HEK293 (cell line): Measurements from ENCODE around the gene RNF166.

Experiments used
- HOXA7 ChIP-seq: sonication (generic); formaldehyde crosslinking; IDR thresholded peaks from 2 replicates; pipeline ENCODE4 v1.8.1; 2022; ENCODE audit warnings: missing genetic modification reagents, borderline replicate concordance
- SP2 ChIP-seq: fragments of 450-650 bp; formaldehyde crosslinking; IDR thresholded peaks from 2 replicates; pipeline ENCODE4 v1.5.1; 2016; ENCODE audit warnings: missing biosample characterization, missing genetic modification characterization
- TCF7L2 ChIP-seq: IDR thresholded peaks from 2 replicates; pipeline ENCODE4 v1.6.1; 2011; ENCODE audit warnings: low read depth, mild to moderate bottlenecking, inconsistent platforms, low read length, moderate library complexity, borderline replicate concordance
- YY1 ChIP-seq: fragments of 450-650 bp; formaldehyde crosslinking; IDR thresholded peaks from 2 replicates; pipeline ENCODE4 v1.5.1; 2018; ENCODE audit warnings: missing biosample characterization, missing genetic modification characterization
- ZFP37 ChIP-seq: fragments of 450-650 bp; formaldehyde crosslinking; IDR thresholded peaks from 2 replicates; pipeline ENCODE4 v1.5.1; 2016; ENCODE audit warnings: missing biosample characterization, missing genetic modification characterization
- ZNF302 ChIP-seq: fragments of 450-650 bp; formaldehyde crosslinking; IDR thresholded peaks from 2 replicates; pipeline ENCODE4 v1.5.1; 2016; ENCODE audit warnings: missing biosample characterization, missing genetic modification characterization, low read depth
- ZNF423 ChIP-seq: fragments of 450-650 bp; formaldehyde crosslinking; IDR thresholded peaks from 2 replicates; pipeline ENCODE4 v1.5.1; 2016; ENCODE audit warnings: missing biosample characterization, missing genetic modification characterization
- ZNF792 ChIP-seq: fragments of 450-650 bp; formaldehyde crosslinking; IDR thresholded peaks from 2 replicates; pipeline ENCODE4 v1.5.1; 2016; ENCODE audit warnings: missing biosample characterization, missing genetic modification characterization
- TF ChIP-seq, protein P1 (sequence below): fragments of 450-650 bp; formaldehyde crosslinking; IDR thresholded peaks from 2 replicates; pipeline ENCODE4 v1.5.1; 2016; ENCODE audit warnings: missing biosample characterization, missing genetic modification characterization
- TF ChIP-seq, protein P2 (sequence below): fragments of 450-650 bp; formaldehyde crosslinking; IDR thresholded peaks from 2 replicates; pipeline ENCODE4 v1.5.1; 2016; ENCODE audit warnings: missing biosample characterization, missing genetic modification characterization
- TF ChIP-seq, protein P3 (sequence below): fragments of 450-650 bp; formaldehyde crosslinking; IDR thresholded peaks from 2 replicates; pipeline ENCODE4 v1.5.1; 2016; ENCODE audit warnings: missing biosample characterization, missing genetic modification characterization

DNA sequence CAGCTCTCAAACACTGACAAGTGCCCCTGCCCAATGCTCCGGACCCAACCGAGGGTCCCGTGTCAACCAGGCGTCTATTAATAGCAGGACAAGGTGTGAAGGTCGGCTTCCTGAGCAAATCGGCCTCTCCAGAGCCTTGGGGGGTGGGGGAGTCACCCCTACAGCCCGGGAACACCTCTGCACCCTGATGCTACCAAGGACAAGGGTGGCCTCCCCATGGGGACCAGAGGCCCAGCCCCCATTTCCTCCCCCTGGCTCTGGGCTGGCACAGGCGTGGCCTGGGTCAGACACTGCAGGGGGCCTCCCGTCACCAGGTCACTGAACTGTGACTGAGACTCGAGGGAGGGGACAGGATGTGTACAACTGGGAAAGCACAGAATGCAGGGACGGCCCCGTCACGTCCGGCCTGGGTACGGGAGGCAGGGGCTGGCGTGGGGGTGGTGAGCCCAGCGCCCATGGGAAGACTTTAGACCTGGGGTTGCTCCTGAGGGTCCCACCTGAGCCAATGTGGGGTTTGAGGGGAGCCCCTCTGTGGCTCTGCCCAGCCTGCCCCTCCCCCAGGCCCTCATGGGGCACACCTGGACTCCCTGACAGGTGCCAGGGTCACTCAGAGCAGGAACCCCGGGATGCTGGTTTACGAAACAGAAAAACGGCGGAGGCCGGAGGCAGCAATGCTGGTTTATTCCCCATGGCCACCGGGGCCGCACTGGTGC, 54.8 kb downstream of the RNF166 start:
- TF ChIP-seq, protein P1, sequence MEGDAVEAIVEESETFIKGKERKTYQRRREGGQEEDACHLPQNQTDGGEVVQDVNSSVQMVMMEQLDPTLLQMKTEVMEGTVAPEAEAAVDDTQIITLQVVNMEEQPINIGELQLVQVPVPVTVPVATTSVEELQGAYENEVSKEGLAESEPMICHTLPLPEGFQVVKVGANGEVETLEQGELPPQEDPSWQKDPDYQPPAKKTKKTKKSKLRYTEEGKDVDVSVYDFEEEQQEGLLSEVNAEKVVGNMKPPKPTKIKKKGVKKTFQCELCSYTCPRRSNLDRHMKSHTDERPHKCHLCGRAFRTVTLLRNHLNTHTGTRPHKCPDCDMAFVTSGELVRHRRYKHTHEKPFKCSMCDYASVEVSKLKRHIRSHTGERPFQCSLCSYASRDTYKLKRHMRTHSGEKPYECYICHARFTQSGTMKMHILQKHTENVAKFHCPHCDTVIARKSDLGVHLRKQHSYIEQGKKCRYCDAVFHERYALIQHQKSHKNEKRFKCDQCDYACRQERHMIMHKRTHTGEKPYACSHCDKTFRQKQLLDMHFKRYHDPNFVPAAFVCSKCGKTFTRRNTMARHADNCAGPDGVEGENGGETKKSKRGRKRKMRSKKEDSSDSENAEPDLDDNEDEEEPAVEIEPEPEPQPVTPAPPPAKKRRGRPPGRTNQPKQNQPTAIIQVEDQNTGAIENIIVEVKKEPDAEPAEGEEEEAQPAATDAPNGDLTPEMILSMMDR (tag by site-specific recombination), result no peak
- TF ChIP-seq HOXA7, result no peak
- TF ChIP-seq YY1 (tag by site-specific recombination), result no peak
- TF ChIP-seq, protein P2, sequence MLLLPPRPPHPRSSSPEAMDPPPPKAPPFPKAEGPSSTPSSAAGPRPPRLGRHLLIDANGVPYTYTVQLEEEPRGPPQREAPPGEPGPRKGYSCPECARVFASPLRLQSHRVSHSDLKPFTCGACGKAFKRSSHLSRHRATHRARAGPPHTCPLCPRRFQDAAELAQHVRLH (tag by site-specific recombination), result no peak
- TF ChIP-seq, protein P3, sequence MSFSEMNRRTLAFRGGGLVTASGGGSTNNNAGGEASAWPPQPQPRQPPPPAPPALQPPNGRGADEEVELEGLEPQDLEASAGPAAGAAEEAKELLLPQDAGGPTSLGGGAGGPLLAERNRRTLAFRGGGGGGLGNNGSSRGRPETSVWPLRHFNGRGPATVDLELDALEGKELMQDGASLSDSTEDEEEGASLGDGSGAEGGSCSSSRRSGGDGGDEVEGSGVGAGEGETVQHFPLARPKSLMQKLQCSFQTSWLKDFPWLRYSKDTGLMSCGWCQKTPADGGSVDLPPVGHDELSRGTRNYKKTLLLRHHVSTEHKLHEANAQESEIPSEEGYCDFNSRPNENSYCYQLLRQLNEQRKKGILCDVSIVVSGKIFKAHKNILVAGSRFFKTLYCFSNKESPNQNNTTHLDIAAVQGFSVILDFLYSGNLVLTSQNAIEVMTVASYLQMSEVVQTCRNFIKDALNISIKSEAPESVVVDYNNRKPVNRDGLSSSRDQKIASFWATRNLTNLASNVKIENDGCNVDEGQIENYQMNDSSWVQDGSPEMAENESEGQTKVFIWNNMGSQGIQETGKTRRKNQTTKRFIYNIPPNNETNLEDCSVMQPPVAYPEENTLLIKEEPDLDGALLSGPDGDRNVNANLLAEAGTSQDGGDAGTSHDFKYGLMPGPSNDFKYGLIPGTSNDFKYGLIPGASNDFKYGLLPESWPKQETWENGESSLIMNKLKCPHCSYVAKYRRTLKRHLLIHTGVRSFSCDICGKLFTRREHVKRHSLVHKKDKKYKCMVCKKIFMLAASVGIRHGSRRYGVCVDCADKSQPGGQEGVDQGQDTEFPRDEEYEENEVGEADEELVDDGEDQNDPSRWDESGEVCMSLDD (tag by site-specific recombination), result no peak
- TF ChIP-seq ZFP37 (tag by site-specific recombination), result no peak
- no peak for TF ChIP-seq ZNF423 (tag by site-specific recombination)
- no peak for TF ChIP-seq ZNF302 (tag by site-specific recombination)
- TF ChIP-seq SP2, result no peak
- no peak for TF ChIP-seq ZNF792 (tag by site-specific recombination)
- no peak for TF ChIP-seq TCF7L2
